Lung (tissue), 12 donors: ENCODE data around the gene ACP5. TPM values are rescaled to one million over a fixed set of nuclear protein-coding genes. Genes with fewer than 3 reads are reported as not detected.

Experiments used
- ATAC-seq: fragments of 200-7000 bp; cut with Tn5 transposase; one replicate; pipeline ENCODE4 v1.9.1; 2020; ENCODE audit warnings: moderate number of reproducible peaks; ENCODE audit not compliant: insufficient read depth, low FRiP score
- DNase-seq, 3 donors: peaks; one replicate each; pipeline ENCODE4 v3.0.0-alpha.2; 2013 to 2017
- H3K27ac ChIP-seq, 2 donors: one replicate each; pipeline ENCODE4 v1.5.1; 2013; ENCODE audit warnings: mild to moderate bottlenecking in 2 of 2, moderate library complexity in 2 of 2, control low read depth in 1 of 2, inconsistent platforms in 1 of 2, low read depth in 1 of 2, low read length in 1 of 2
- H3K27me3 ChIP-seq, 3 donors: one replicate each; pipeline ENCODE4 v1.5.1; 2013; ENCODE audit warnings: low read length in 2 of 3; ENCODE audit not compliant: control insufficient read depth in 3 of 3, insufficient read depth in 3 of 3
- H3K36me3 ChIP-seq, 4 donors: one replicate each; pipeline ENCODE4 v1.5.1; 2013; ENCODE audit warnings: low read length in 4 of 4, mild to moderate bottlenecking in 1 of 4, moderate library complexity in 1 of 4; ENCODE audit not compliant: control insufficient read depth in 4 of 4, insufficient read depth in 4 of 4
- H3K4me1 ChIP-seq, 5 donors: one replicate each; pipeline ENCODE4 v1.5.1; 2013; ENCODE audit warnings: low read length in 5 of 5, mild to moderate bottlenecking in 2 of 5, moderate library complexity in 1 of 5; ENCODE audit not compliant: control insufficient read depth in 5 of 5, insufficient read depth in 5 of 5
- H3K4me3 ChIP-seq: one replicate; pipeline ENCODE4 v1.5.1; 2013; ENCODE audit warnings: mild to moderate bottlenecking, control low read depth, moderate library complexity
- H3K9ac ChIP-seq, 2 donors: one replicate each; pipeline ENCODE4 v1.5.1; 2013; ENCODE audit warnings: low read length in 2 of 2, control low read depth in 1 of 2; ENCODE audit not compliant: insufficient read depth in 1 of 2
- H3K9me3 ChIP-seq, 4 donors: one replicate each; pipeline ENCODE4 v1.5.1; 2013; ENCODE audit warnings: low read length in 3 of 4, mild to moderate bottlenecking in 1 of 4, moderate library complexity in 1 of 4; ENCODE audit not compliant: control insufficient read depth in 4 of 4, insufficient read depth in 3 of 4
- CTCF ChIP-seq: IDR thresholded peaks from 2 replicates; pipeline ENCODE4 v1.5.1; 2012; ENCODE audit warnings: mild to moderate bottlenecking; ENCODE audit errors: control extremely low read depth, extremely low read depth
- WGBS, 2 donors: extraction: QIAGEN DNeasy Blood & Tissue Kit; methylation state at CpG; one replicate each; pipeline ENCODE4 v1.1.7; 2013; 5-methylcytosine and 5-hydroxymethylcytosine counted together
- polyA plus RNA-seq, 2 donors: library from polyadenylated mRNA; stranded (reverse); fragments of 200-250 nt; gene quantifications; one replicate each; pipeline ENCODE4 v1.2.1, GENCODE V29; 2013
- total RNA-seq, 2 donors: library from RNA; depleted of rRNA in 1 of 2; stranded (reverse); fragments of >200 nt in 1 of 2; gene quantifications; one replicate each; pipeline ENCODE4 v1.2.1, GENCODE V29; 2014 to 2021
- donor health status: control.
- donor health status: control.
- donor health status: Bipolar disorder and iron deficiency.
- donor health status: healthy.
- donor health status: DM: yes; HTN: yes; CAD: no.

The ACP5 gene
- total and polyA plus RNA-seq, 4 donors = 22.5 to 301 (median 140) TPM

GRCh38 chr19:11598103-11598483, 20.6 kb upstream of the ACP5 start:
- peak overlapping the region; percentile 93 for H3K4me3 ChIP-seq
- no peak for ATAC-seq
- H3K9me3 ChIP-seq = no peaks in the 10 kb centered on the region
- WGBS, 2 donors = 59 to 66% methylated on average over 10 of the region's 10 CpGs
- DNase-seq = no peak
- peak overlapping the region; percentile 75 to 91 for H3K9ac ChIP-seq
- H3K4me1 ChIP-seq = peaks cover 0 to 10% (median 6%) of the 10 kb centered on the region in 5 donors
- peaks cover 0 to 21% (median 11%) of the 10 kb centered on the region in 4 donors for H3K36me3 ChIP-seq
- TF ChIP-seq CTCF = no peak
- peak overlapping the region in 1 of 2 donors; percentile 92 for H3K27ac ChIP-seq
- no peaks in the 10 kb centered on the region for H3K27me3 ChIP-seq

GRCh38 chr19:11597202-11598102, 20.0 kb upstream of the ACP5 start, which contains the start of gene ZNF627:
TSS of gene ZNF627 (plus strand) at chr19:11597483. CDS start at chr19:11597628, 145 bp downstream.
- no peaks in the 10 kb centered on the region for H3K27me3 ChIP-seq
- peak; percentile 99 for DNase-seq
- H3K36me3 ChIP-seq = peaks cover 0 to 16% (median 8%) of the 10 kb centered on the region in 4 donors
- peak within 1 kb of the TSS; percentile 75 to 91 for H3K9ac ChIP-seq
- peak within 1 kb of the TSS; percentile 93 for H3K4me3 ChIP-seq
- H3K27ac ChIP-seq = peak within 1 kb of the TSS; percentile 92 to 99
- peak; percentile 11 for TF ChIP-seq CTCF
- H3K4me1 ChIP-seq = peaks cover 0 to 10% (median 6%) of the 10 kb centered on the region in 5 donors
- WGBS, 2 donors = 0 to 1% methylated on average over 62 to 67 of the region's 67 CpGs
- no peaks in the 10 kb centered on the region for H3K9me3 ChIP-seq
- peak; percentile 100 for ATAC-seq

GRCh38 chr19:11596156-11596555, 18.7 kb upstream of the ACP5 start:
- no peaks in the 10 kb centered on the region for H3K9me3 ChIP-seq
- peak overlapping the region in 1 of 2 donors; percentile 5 for H3K27ac ChIP-seq
- no peak for TF ChIP-seq CTCF
- H3K4me1 ChIP-seq = peaks cover 0 to 10% (median 6%) of the 10 kb centered on the region in 5 donors
- peaks cover 0 to 10% (median 4%) of the 10 kb centered on the region in 4 donors for H3K36me3 ChIP-seq
- no peak overlapping the region for H3K9ac ChIP-seq
- DNase-seq (no peak), ATAC-seq (no peak)
- WGBS, 2 donors = 75 to 85% methylated on average over 10 of the region's 10 CpGs
- H3K27me3 ChIP-seq = no peaks in the 10 kb centered on the region
- no peak overlapping the region for H3K4me3 ChIP-seq
